Epithelial cell of proximal tubule (primary cell): ENCODE results near the gene TRABD. TPM values are rescaled to one million over a fixed set of nuclear protein-coding genes. Genes with fewer than 3 reads are reported as not detected.

ENCODE experiments used
- DNase-seq: peaks from one replicate; pipeline ENCODE4 v3.0.0-alpha.2; 2011; ENCODE audit warnings: low read depth
- H3K4me3 ChIP-seq: 2 replicates; pipeline ENCODE4 v1.5.1; 2011; ENCODE audit warnings: low read depth, mild to moderate bottlenecking, low read length
- CTCF ChIP-seq: conservative IDR thresholded peaks from 2 replicates; pipeline ENCODE4 v1.5.1; 2012; ENCODE audit warnings: low read depth, mild to moderate bottlenecking, low read length
- total RNA-seq: library from RNA; depleted of rRNA; stranded (reverse); fragments of >200 nt; gene quantifications from 2 replicates; pipeline ENCODE4 v1.2.3, GENCODE V29; 2015

TRABD gene
- total RNA-seq, 1 donor from 2014 or later, result 55.5 TPM

GRCh38 chr22:50247748-50248147 is 62.0 kb downstream of the TRABD start:
- TF ChIP-seq CTCF, result no peak
- H3K4me3 ChIP-seq, result no peak overlapping the region
- DNase-seq, result no peak

- no peak for DNase-seq
- TF ChIP-seq CTCF, result no peak
- H3K4me3 ChIP-seq, result no peak overlapping the region
Observed at GRCh38 chr22:50248196-50249081, 62.7 kb downstream of the TRABD start.

Other genes starting within 250 kb of the TRABD start
- gene PIM3, start 225.1 kb upstream of the TRABD start, total RNA-seq, result 37.5 and 49.3 TPM in 2 replicates
- gene IL17REL, start 173.1 kb upstream of the TRABD start, total RNA-seq, result not detected in 2 replicates
- gene TTLL8, start 127.6 kb upstream of the TRABD start, total RNA-seq, result not detected in 2 replicates
- not detected in 2 replicates for gene MLC1, start 100.5 kb upstream of the TRABD start, total RNA-seq
- 0.12 and 0.29 TPM in 2 replicates for gene MOV10L1, start 95.9 kb upstream of the TRABD start, total RNA-seq
- 0.07 and 0.12 TPM in 2 replicates for gene PANX2, start 15.2 kb upstream of the TRABD start, total RNA-seq
- 31.0 and 31.1 TPM in 2 replicates for gene SELENOO, start 15.1 kb downstream of the TRABD start, total RNA-seq
- 19.8 and 26.1 TPM in 2 replicates for gene TUBGCP6, start 59.1 kb downstream of the TRABD start, total RNA-seq
- gene HDAC10, start 65.4 kb downstream of the TRABD start, total RNA-seq, result 18.8 and 40.6 TPM in 2 replicates
- gene MAPK12, start 75.8 kb downstream of the TRABD start, total RNA-seq, result 33.9 and 56.0 TPM in 2 replicates
- gene MAPK11, start 84.5 kb downstream of the TRABD start, total RNA-seq, result 5.4 and 8.4 TPM in 2 replicates
- gene PLXNB2, start 121.7 kb downstream of the TRABD start, total RNA-seq, result 113 and 177 TPM in 2 replicates
- gene DENND6B, start 141.1 kb downstream of the TRABD start, total RNA-seq, result 1.2 and 4.4 TPM in 2 replicates
- gene PPP6R2, start 157.4 kb downstream of the TRABD start, total RNA-seq, result 35.7 and 49.3 TPM in 2 replicates